Upper lobe of right lung (tissue), 1 donor: ENCODE data around the gene TICRR. TPM values are rescaled to one million over a fixed set of nuclear protein-coding genes. Genes with fewer than 3 reads are reported as not detected.
A peak's percentile ranks its signal among the peaks of the same experiment; 100 is the strongest.
"Not testable (repeated sequence)": the region's sequence is repeated elsewhere in the genome, so short reads cannot be mapped to it uniquely, and the experiment has no call there.

Experiments
- ATAC-seq: fragments of 200-7000 bp; cut with Tn5 transposase; one replicate; pipeline ENCODE4 v1.9.1; 2020; ENCODE audit warnings: mild to moderate bottlenecking, moderate library complexity
- DNase-seq: peaks from one replicate; pipeline ENCODE4 v3.0.0-alpha.2; 2020
- H3K27ac ChIP-seq: fragments of 200-600 bp; one replicate; pipeline ENCODE4 v1.8.0; 2022
- H3K27me3 ChIP-seq: fragments of 200-600 bp; one replicate; pipeline ENCODE4 v1.8.0; 2022; ENCODE audit warnings: mild to moderate bottlenecking
- H3K36me3 ChIP-seq: fragments of 200-600 bp; one replicate; pipeline ENCODE4 v1.8.0; 2022
- H3K4me1 ChIP-seq: fragments of 200-600 bp; one replicate; pipeline ENCODE4 v1.8.0; 2022
- H3K4me3 ChIP-seq: fragments of 200-600 bp; one replicate; pipeline ENCODE4 v1.8.0; 2022; ENCODE audit warnings: mild to moderate bottlenecking
- H3K9me3 ChIP-seq: fragments of 200-600 bp; one replicate; pipeline ENCODE4 v1.8.0; 2022
- CTCF ChIP-seq: fragments of 200-600 bp; IDR thresholded peaks from one replicate; pipeline ENCODE4 v1.8.0; 2022; ENCODE audit warnings: antibody characterized with exemption
- intact Hi-C: fragments of 100-400 bp; cut with DNase I; formaldehyde crosslinking; loops from one replicate; pipeline ENCODE4 v1.11.0; 2022
- total RNA-seq: library from RNA; stranded (reverse); fragmentation: NEBNext Ultra II Directional; extraction: Animal tissue kit (Norgen Biotek cat#: 25700); gene quantifications from one replicate; pipeline ENCODE4 v1.2.1, GENCODE V29; 2021
- donor health status: DM: no; HTN: yes; CAD: no; lungs with severe emphysema.

The TICRR gene
- total RNA-seq, 1 donor from 2014 or later, result 0.09 TPM

GRCh38 chr15:89569090-89569745 lies 6.1 kb upstream of the TICRR start:
- DNase-seq, result no peak
- intact Hi-C loops, result no loop called here

GRCh38 chr15:89575656-89576416 lies 567 bp downstream of the TICRR start:
- intact Hi-C loops, result no loop called here
- DNase-seq (no peak), ATAC-seq (no peak)
- no peaks in the 10 kb centered on the region for H3K27me3 ChIP-seq
- peaks cover 7% of the 10 kb centered on the region for H3K4me1 ChIP-seq
- peak overlapping the region; percentile 87 for H3K4me3 ChIP-seq
- H3K27ac ChIP-seq, result no peak overlapping the region
- H3K36me3 ChIP-seq, result no peaks in the 10 kb centered on the region
- no peaks in the 10 kb centered on the region for H3K9me3 ChIP-seq
- no peak for TF ChIP-seq CTCF

More at GRCh38 chr15:89569090-89569745, 6.1 kb upstream of the TICRR start:
- Histone ChIP-seq H3K4me1 (no peaks in the 10 kb centered on the region), H3K36me3 (no peaks in the 10 kb centered on the region), H3K27ac (no peak overlapping the region), H3K27me3 (no peaks in the 10 kb centered on the region), H3K4me3 (no peak overlapping the region), H3K9me3 (no peaks in the 10 kb centered on the region)
- ATAC-seq, result no peak
- no peak for TF ChIP-seq CTCF

GRCh38 chr15:89576417-89576773 lies 1.1 kb downstream of the TICRR start:
- peaks cover 7% of the 10 kb centered on the region for H3K4me1 ChIP-seq
- DNase-seq (no peak), ATAC-seq (no peak)
- H3K9me3 ChIP-seq, result no peaks in the 10 kb centered on the region
- no peak for TF ChIP-seq CTCF
- intact Hi-C loops, result no loop called here
- H3K36me3 ChIP-seq, result no peaks in the 10 kb centered on the region
- H3K27me3 ChIP-seq, result no peaks in the 10 kb centered on the region
- no peak overlapping the region for H3K4me3 ChIP-seq
- H3K27ac ChIP-seq, result no peak overlapping the region

DNA sequence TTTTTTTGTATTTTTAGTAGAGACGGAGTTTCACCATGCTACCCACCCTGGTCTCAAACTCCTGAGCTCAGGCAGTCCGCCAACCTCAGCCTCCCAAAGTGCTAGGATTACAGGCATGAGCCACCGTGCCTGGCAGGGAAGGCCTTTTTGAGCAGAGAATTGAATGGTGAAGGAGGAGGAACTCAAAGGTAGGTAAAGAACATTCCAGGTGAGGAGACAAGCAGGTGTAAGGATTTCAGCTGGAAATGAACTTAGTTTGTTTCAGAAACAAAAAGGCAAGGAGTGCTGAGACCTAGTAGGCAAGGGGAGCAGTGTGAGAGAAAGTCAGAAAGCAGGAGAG lies 2.5 kb downstream of the TICRR start:
- Histone ChIP-seq H3K9me3 (no peaks in the 10 kb centered on the region), H3K27ac (no peak overlapping the region), H3K36me3 (no peaks in the 10 kb centered on the region), H3K4me1 (peaks cover 7% of the 10 kb centered on the region), H3K27me3 (no peaks in the 10 kb centered on the region), H3K4me3 (no peak overlapping the region)
- no peak for DNase-seq
- no peak for ATAC-seq
- intact Hi-C loops, result no loop called here
- TF ChIP-seq CTCF, result no peak

DNA sequence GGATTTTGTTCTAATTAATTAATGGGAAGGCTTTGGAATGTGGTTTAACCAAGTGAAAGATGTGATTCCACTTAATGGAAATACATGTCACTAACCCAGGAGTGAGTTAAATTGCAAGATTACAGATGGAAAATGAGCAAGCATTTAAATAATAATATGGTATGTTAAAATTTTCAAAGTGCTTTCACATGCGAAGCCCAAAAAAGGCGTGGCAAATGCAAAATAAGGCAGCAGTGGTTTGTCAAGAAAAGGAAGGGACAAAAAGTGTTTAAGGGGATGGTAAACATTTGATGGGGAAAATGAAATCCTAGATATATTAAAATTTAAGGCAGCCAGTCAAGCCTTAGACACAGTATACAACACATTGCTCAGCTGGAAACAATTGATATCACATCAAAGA lies 2.9 kb downstream of the TICRR start:
- Histone ChIP-seq H3K27ac (no peak overlapping the region), H3K4me3 (no peak overlapping the region), H3K36me3 (no peaks in the 10 kb centered on the region), H3K27me3 (no peaks in the 10 kb centered on the region), H3K4me1 (peaks cover 7% of the 10 kb centered on the region), H3K9me3 (no peaks in the 10 kb centered on the region)
- DNase-seq, result no peak
- no peak for ATAC-seq
- TF ChIP-seq CTCF, result no peak
- intact Hi-C loops, result no loop called here

DNA sequence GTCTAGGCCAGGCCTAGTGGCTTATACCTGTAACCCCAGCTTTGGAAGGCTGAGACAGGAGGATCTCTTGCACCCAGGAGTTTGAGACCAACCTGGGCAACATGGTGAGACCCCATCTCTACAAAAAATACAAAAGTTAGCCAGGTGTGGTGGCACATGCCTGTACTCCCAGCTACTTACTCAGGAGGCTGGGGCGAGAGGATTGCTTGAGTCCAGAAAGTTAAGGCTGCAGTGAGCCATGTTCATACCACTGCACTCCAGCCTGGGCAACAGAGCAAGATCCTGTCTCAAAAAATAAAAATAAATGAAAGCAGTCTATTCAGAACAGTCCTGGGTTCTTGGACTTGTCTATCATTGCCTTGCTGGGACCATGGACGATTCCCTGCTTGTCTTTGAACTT lies 5.5 kb downstream of the TICRR start:
- intact Hi-C loops, DNase-seq, H3K4me3 ChIP-seq, H3K36me3 ChIP-seq, ATAC-seq, H3K4me1 ChIP-seq, H3K9me3 ChIP-seq, H3K27ac ChIP-seq, H3K27me3 ChIP-seq: not testable (repeated sequence)
